ENCODE measurements around the gene GRK3.

DNA sequence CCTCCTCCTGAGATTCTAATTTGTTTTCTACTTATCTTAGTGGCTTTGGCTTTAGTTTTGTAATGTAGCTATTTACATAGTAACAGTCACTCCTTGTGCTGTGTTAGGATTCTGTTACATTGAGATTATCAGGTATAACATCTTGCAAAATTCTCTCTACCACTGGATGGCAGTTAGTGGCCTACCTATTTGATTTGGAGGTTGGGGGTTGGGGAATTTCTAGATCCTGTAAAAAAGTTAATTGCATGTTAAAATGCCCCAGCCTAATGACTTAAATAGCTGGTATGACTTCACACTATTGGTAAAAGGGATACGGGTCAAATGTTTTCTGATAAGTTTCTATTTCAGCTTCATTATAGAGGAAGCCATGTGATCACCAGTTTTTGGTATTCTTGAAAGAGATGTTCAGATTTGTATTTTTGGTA, 2.8 kb downstream of the GRK3 start:
- TF ChIP-seq, protein P1, sequence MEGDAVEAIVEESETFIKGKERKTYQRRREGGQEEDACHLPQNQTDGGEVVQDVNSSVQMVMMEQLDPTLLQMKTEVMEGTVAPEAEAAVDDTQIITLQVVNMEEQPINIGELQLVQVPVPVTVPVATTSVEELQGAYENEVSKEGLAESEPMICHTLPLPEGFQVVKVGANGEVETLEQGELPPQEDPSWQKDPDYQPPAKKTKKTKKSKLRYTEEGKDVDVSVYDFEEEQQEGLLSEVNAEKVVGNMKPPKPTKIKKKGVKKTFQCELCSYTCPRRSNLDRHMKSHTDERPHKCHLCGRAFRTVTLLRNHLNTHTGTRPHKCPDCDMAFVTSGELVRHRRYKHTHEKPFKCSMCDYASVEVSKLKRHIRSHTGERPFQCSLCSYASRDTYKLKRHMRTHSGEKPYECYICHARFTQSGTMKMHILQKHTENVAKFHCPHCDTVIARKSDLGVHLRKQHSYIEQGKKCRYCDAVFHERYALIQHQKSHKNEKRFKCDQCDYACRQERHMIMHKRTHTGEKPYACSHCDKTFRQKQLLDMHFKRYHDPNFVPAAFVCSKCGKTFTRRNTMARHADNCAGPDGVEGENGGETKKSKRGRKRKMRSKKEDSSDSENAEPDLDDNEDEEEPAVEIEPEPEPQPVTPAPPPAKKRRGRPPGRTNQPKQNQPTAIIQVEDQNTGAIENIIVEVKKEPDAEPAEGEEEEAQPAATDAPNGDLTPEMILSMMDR (IDR thresholded peaks at IDR 0.05) = no peak
- TF ChIP-seq POLR2A (IDR thresholded peaks at IDR 0.05) = no peak
